GM21423 (cell line): ENCODE results near the gene CHST1.

Source experiments
- ATAC-seq: cut with Tn5 transposase; IDR thresholded peaks from one replicate; pipeline ENCODE4 v1.9.1; 2021; ENCODE audit warnings: mild to moderate bottlenecking, moderate library complexity; ENCODE audit not compliant: unreplicated experiment

CHST1 gene

DNA sequence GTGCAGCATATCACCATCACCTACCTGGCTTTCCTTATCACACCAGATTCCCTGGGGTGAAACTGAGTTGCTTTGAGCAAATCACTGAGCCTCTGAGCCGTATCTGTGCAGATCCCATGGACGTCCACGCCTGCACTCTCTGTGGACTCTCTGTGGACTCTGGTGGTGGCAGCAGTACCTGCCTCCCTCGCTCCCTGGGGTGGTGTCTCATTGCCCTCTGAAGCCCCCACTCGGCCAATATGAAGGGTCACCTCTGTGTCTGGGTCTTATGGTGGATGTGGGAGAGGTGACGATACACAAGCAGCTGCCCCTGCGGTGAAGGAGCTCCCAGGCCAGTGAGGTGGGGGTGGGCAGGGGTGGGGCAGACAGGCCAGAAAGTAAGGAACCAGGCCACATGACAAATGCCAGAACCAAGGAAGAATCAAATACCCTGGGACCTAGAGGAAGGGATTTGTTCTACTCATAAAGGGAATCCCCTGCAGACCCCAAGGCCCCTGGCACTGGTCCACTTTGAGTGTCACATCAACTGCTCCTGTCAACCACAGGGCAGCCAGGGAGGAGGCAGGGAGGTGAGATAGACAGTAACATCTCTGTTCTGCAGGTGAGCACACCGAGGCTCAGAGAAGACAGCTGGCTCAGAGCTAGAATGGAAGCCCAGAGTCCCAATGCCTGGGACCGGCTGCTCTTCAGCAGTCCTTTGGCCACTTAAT lies 9.2 kb upstream of the CHST1 start:
- ATAC-seq: no peak

DNA sequence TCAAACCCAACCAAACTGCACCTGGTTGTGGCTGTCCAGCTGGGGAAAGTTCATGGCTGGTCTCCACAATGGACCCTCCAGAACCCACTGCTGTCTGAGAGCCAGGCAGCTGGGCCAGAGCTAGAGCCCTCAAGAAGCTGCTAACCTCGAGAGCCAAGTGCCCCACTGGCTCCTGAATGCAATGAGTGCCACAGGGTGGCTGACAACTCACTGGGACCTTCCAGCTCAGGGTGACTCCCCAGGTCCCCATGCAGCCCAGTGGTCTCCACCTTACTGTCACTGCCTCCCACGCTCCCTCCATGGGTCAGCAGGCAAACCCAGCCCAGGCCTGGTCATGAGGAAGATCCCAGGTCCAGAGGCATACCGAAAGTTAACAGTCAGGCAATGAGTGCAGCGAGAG lies 8.0 kb upstream of the CHST1 start:
- no peak for ATAC-seq

DNA sequence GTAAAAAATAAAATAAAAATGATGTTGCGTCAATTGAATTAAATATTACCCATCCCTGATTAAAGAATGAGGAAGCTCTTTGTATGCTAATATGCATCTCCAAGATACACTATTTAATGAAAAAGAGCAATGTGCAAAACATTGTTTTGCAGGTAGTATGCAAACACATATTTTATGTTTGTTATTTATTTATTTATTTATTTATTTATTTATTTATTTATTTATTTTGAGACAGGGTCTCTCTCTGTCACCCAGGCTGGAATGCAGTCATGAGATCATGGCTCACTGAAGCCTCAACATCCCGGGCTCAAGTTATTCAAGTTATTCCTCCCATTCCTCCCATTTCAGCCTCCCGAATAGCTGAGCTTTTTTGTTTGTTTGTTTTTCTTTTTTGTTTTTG lies 7.2 kb upstream of the CHST1 start:
- ATAC-seq: no peak

DNA sequence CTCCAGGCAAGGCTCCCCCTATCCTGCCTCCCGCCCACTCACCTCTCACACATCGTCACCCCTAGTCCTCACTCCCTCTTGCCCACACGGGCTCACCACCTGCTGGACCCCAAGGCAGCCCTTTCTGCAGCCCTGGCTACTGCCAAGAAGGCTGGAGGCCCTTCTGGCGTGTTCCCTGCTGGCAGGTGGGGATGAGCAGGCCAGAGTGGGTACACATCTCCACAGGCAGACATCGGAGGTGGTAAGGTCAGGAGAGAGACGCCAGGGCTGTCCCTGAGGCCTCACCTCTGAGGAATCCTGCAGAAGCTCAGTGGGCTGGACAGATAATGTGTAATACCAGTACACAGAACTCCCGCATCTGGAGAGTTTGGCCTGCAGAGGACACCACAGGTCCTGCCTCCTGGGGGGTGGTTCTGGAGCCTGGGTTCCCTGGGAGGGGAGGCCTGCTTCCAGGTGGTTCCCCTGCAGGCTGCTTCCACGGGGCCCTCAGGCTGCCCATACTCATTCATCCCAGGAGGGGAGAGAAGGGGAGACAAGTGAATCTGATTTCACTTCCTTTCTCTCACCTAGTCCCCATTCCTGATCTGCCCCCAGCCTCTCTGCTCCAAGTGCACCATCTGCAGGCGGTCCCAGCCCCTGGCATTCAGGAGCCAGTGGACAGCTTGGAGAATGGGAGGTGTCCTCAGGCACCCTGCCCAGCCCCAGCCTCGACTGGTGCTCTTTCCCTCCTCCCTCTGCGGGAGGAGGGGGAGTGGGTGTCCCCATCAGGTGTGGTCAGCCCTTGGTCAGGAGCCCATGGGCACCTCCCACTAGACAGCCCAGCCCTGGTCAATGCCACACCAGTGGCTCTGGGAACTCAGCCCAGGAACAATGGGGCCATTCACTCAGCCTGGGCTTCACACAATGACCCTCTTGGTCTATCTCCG lies 6.1 kb upstream of the CHST1 start:
- ATAC-seq: no peak

DNA sequence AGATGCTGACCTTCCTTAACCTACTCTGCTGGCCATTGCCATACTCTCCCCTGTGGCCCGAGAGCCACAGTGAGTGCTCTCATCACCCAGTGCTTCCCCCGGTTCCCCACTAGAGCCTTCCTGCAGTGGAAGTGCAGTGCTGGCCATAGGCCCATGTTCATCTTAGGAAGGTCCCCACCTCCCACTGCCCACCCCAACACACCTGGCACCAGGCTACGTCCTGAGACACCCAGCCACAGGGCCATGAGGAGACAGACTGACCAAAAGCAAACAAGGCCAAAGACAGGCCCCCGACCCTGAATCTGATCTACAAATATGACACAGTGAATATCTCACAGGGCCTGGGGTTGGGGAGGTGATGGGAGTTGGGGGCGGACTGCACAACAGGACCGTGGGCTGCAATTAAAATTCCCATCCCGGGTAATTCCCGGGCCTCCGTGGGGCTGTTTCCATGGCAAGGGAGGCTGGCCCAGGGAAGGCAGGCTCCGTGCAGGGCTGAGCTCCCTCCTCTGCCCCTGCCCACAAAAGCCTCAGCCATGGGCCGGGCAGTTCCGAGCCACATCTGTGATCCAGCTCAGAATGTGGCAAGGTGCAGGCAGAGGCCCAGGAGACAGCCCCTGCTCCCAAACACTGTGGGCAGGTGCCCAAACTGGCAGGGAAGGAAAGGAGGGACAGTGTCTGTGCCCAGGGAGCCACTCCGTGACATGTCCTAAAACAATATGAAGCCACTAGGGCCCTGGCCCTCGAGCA lies 5.1 kb upstream of the CHST1 start:
- no peak for ATAC-seq

DNA sequence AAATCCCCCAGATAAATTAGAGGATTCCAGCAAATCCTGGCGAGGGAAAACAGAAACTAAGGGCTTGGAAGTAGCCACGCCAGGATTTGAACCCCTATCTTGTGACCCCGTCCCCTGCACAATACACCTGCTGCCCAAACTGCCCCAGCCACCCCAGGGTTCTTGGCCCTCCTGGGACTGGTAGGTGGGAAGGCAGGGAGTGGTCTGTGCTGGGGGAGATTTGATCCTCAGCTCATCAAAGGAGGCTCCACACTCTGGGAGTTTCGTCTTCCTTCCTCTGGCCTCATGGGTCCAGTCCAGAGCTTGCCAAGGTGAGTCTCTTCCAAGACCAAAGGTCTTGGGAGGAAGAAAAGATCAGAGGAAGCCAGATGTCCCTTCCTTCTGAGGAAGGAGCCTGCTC lies 4.5 kb upstream of the CHST1 start:
- no peak for ATAC-seq

DNA sequence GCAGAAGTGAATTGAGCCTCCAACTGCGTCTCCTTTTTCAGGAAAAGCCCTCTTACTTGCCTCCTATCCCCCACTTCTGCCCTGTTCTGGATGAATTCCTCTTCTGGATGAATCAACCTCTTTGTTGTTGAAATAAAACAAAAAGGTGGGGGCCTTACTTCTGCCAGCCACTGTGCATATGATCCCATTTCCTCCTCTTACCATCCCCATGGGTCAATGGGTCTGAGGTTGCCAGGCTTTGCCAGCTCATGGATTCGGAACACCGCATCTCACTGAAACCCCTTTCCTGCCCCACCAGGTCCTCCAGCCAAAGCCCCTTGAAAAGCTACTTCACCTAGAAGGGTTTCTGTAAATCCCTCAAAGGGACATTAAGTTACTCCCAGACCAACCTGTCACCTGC lies 3.7 kb upstream of the CHST1 start:
- no peak for ATAC-seq

DNA sequence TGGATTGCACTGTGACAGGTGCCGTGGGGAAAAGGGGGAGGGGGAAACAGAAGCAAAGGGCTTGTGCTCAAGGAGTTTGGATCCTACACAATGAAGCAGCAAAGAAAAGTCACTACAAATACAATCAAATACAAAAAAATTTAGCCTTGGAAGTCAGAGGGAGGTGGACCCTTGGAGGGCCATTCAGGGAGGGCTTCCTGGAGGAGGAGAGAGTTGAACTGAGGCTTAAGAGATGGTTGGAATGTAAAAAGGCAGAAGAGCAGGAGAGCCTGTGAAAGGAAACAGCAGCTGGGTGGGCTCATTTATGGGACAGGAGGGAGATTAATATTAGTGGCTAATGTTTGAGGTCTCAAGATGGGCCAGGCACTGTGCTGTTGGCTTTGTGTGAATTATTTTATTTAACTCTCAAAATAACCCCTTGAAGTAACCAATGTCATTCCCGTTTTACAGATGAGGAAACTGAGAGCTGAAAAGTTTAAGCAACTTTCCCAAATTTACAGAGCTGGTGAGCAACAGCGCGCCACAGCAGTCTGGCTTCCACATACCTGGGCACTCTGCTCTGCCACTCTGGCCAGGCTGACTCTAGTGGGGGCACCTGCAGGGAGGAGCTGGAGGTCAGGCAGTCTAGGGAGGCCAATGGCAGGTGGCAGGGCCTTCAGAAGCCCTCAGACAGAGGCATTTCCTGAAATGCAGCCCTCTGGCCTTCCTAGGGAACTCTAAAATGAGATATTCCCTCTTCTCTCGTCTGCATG lies 2.7 kb upstream of the CHST1 start:
- no peak for ATAC-seq

DNA sequence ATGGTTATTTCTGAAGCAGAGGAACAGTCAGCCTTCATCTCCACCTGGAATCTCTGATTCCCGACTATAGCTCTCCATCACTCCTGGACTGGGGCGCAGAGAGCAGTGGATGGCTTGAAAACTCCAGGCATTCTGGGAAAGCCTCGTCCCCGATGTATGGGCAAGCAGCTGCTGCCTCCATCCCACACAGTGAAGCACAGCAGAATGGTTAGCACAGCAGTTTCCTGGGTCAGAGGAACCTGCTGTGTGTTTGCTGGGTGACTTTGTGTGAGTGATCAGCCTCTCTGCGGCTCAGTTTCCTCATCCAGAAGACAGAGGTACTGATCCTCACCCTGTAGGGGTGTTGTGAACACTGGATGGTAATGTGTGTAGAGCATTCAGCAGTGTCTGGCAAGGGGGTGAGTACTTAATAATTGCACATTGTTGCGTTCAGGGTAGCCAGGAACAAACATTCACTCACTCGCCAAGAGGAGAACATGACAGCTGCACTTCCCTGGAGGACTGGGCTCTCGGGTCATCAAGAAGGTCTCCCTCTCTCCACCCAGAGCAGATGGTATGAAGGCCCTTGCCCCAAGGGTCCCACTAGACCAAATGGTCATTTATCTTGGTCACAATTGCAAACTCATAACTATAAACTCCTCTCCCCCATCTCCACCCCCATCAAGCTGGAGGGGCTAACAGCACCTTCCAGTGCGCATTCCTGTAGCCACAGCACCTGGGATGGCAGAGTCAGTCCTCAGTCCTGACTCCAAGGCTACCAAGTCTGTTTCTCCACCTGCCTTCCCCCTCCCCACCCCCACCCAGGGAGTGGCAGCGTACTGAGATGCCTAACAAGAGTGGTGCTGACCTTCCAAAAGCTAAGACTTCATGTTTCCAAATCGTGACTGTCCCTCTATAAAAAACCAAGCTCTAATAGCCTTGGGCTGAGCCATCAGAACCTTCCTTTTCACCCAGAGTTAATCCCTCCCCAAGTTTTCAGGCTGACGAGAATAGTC lies 1.5 kb upstream of the CHST1 start:
- no peak for ATAC-seq

DNA sequence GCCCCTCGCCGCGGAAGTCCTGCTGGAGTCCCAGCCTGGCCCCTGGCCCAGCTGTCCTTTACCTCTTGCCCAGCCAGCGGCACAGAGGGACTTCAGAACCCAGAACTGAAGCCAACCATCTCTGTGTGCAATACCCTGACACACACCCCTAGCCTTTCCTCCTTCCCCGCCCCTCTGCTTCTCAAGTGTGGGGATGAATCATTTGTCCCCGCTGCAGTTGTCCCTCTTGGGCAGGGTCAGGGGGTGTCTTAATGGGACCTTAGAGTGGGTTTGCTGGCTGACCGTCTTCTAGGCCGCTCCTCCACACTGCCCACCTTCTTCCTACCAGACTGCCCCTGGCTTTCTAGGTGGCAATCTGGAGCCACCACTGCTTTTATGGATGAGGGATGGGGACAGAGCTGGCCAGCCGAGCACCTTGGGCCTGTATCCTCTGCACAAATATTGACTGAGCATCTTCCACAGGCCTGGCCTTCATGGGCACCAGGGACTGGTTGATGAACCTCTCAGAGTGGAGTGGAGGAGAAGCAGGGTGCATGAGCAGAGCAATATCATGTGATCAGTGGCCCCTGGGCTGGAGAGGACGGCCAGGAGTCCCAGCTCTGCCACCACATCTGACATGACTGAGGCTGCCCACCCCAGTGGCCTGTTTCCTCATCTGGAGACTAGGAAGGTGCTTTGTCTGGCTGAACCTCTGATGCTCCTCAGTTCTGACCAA lies 668 bp upstream of the CHST1 start:
- ATAC-seq: no peak

DNA sequence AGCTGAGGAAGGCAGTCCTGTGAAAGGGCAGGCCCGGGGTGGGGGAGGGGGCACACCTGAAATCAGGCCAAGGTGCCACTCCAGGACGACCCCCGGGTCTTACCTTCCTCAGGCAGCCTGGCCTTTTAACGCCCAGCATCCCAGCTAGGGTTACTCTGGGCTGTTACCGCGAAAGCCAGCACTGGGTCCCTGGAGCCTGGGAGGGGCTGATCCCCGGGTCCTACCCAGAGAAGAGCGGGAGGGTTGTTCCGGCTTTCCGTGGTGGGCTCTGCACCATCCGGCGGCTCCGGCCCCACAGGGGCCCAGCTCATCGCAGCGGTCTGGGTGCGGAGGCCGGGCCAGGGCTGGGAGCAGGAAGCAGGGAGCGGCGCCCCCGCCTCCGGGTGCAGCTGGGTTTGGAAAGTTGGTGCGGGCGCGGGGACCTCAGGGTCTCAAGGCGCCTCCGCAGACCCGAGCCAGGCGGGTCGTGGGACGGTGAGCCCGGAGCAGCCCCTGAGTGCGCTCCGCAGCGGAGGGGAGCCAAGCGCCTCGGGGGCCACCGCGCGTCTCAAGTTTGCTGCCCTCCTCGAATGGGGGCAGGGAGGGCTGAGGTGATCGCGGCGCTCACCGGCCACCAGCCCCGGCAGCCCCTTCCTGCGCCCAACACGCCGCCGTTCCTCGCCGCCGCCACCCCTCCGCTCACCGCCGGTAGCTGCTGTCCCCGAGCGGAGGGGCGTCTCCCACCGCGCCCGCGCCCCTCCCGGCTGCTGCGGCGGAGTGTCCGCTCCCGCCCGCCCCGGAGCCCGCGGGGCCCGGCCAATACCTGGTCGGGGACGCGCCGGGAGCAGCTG lies 831 bp downstream of the CHST1 start:
- no peak for ATAC-seq

DNA sequence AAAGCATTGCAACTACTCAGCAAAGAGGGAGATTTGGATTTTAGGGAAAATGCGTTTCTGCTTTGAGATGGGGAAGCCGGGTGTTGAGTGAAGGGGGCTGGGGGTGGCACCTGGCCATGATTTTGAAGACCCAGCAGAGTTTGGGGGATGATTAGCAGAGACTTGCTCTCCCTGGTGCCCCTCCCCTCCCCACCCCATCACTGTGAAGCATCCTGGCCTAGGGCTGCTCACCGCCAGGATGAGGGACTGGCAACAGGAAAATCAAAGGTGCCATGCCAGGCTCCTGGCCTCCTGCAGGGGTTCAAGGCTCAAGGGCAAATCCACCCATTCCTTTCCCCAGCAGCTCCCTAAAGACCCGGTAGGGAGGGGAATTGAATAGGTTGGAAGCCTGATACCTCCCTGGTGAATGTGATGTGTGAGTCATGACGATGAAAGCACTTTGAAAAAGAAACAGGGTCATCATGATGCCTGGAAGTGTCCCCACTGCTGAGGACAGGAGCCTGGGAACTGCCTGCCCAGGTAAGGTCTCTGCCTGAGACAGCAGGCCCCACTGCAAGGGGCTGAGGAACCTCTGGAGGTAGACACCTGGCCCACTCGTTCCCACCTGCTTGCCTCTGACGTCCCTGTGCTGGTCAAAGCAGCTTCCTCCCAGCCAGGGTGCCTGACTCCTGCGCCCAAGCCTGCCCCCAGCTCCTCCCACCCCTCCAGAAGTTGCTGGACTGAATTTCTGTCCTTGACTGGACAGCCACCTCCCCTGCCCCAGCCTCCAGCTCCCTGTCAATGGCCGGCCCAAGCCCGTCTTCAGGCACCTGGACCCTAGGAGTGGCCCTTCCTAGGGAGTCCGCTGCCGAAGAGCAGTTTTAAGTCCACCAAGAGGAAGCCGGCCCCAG lies 1.7 kb downstream of the CHST1 start:
- ATAC-seq: no peak

DNA sequence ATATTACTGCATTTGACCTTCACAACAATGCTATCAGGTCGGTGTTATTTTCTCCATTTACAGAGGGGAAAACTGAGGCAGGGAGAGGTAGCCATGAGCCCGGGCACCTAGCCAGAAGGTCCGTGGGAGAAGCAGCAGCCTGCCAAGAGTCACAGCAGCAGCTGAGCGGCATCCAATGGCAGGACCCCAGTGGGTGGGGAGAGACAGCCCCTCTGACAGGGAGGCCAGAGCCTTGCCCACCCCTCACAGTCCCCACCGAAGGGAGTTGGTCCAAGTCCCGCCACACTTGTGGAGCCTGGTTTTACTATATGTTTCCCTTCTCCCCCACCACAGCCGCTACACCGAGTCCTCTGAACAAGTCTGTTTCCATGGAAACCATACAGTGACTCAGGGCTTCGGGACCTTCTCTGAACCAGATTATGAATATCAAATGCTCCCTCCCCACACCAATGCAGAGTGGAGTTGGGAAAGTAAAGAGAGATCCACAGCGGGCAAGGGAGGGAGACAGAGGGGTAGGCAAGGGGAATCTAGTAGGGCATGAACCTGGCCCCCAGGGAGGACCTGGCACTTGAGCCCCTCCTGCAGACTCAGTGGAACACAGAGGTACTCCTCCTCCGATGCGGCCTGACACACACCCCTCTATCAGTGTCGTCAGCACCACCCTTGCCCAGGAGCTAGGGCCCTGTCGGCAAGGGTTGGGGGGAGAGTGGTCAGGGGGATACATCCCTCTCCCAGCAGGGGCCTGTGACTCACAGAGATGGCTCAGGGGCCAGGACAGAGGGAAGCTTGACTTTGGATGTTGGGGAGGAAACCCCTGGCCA lies 2.5 kb downstream of the CHST1 start:
- ATAC-seq: no peak

DNA sequence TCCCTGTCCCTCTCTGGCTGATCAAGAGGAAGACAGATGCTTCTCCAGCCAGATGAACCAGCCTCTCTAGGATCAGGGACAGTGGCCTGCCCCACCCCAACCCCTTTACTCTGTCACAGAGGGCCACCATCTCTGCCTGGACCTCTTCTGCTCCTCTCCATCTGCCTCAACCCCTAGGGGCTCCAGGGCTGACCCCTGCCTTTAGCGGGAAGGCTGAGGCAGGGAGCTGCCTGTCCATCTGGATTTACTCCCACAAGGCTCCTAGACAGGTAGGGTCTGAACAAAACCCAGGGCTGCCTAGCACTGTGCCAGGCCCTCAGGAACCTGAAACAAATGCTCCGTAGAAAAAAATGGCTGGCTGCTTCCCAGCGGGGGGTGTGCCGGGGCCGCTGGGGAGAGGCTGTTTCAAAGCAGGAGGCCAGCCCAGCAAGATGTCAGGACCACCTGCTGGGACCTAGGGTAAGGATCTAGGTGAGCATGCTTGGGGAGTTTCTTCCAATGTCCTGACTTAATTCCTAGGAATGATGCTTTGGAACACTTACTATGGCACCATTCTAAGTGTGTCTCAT lies 3.2 kb downstream of the CHST1 start:
- ATAC-seq: no peak

DNA sequence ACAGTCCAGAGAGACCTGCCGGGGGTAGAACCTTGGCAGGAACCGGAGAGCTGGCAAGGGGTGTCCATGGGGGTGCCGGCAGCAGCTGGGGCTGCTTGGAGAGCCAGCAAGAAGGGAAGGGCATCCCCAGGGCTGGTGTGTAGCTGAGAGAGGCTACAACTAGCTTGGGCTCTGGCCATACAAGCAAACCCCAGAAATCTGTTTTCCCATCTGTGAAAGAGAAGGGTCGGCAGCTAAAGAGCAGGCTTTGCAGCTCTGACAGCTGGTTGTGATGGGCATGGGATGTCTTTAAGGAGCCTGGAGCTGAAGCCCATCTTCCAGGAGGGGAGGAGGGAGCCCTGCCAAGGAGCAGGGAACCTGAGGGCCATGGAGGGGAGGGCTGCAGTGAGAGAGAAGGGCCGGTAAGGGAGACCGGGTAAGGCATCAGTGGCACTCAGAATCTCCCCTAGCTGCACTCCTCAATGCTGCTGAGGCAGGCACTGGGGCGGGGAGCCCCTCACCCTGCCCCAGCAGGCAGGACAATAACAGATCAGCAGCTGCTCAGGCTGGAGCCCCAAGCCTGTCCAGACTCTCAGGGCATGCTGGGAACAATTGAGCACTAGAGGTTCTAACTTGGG lies 3.9 kb downstream of the CHST1 start:
- no peak for ATAC-seq
